OCI-M2 (cell line): ENCODE data around the gene PEX11G.
"Not testable (repeated sequence)": the region's sequence is repeated elsewhere in the genome, so short reads cannot be mapped to it uniquely, and the experiment has no call there.

Source experiments
- DNase-seq: peaks from one replicate; lab custom pipeline; 2025; ENCODE audit not compliant: unreplicated experiment; lab: John Stamatoyannopoulos, UW

Gene PEX11G

GRCh38 chr19:7440188-7440975 lies 48.5 kb downstream of the PEX11G start:
- DNase-seq: no peak

GRCh38 chr19:7435586-7435985 lies 53.2 kb downstream of the PEX11G start:
- DNase-seq: no peak

- no peak for DNase-seq
These were observed 54.4 kb downstream of the PEX11G start for GRCh38 chr19:7434391-7434790.

- DNase-seq: not testable (repeated sequence)
These were observed 55.4 kb downstream of the PEX11G start for GRCh38 chr19:7433456-7433855.

- no peak for DNase-seq
These were observed 59.1 kb downstream of the PEX11G start for GRCh38 chr19:7429638-7430282.

- DNase-seq: no peak
These were observed 60.2 kb downstream of the PEX11G start for GRCh38 chr19:7428651-7429113.

- DNase-seq: no peak
These were observed 60.9 kb downstream of the PEX11G start for GRCh38 chr19:7427944-7428343.

GRCh38 chr19:7426986-7427385 lies 61.8 kb downstream of the PEX11G start:
- no peak for DNase-seq
